Body of pancreas (tissue), 4 donors: ENCODE data around the gene AKAP6.

Experiments used
- CTCF ChIP-seq, 7 experiments: fragments of 450-650 bp in 4 of 7; fragments of 200-600 bp in 3 of 7; sonication (generic) in 3 of 7; IDR thresholded peaks; one replicate each; pipeline ENCODE4 v1.5.1; 2016 to 2019; ENCODE audit warnings: antibody characterized with exemption in 7 of 7
- POLR2A ChIP-seq, 3 donors: fragments of 450-650 bp; IDR thresholded peaks; one replicate each; pipeline ENCODE4 v1.6.1; 2016; ENCODE audit warnings: antibody characterized with exemption in 3 of 3, mild to moderate bottlenecking in 2 of 3

- TF ChIP-seq CTCF (IDR thresholded peaks at IDR 0.05) (no peak), POLR2A (IDR thresholded peaks at IDR 0.05) (no peak)
Measured at GRCh38 chr14:32703183-32703621, 374.1 kb downstream of the AKAP6 start.
